ENCODE results near the gene DYNLT1. TPM values are rescaled to one million over a fixed set of nuclear protein-coding genes. Genes with fewer than 3 reads are reported as not detected.

DYNLT1 gene
- total and polyA plus RNA-seq, 9 of the 15 experiments (the other 6 are each of a cell fraction or from before 2014, with no cell fraction given) = 42.2 to 583 (median 127) TPM

DNA sequence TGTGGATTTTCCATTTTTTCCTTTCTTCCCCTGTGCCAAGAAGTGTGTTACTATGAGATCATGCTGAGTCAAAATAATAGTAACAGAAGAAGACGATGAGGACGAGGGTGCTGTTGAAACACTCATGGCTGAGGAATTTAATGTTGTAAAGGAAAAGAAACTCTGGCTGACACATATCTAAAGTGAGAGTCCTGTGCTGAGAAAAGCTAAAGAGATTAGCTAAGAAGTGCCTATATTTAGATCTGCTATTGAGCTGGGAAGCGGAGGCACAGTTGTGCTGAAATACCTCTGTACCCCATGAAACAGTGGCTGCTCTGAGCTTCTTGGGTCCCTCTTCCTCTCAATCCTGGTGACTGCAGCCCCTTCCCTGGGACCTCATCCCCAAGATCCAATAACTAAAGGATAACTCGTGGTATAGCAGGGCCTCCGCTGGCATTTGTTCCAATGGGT lies 4.2 kb upstream of the DYNLT1 start:
- Histone ChIP-seq H3K36me3 (ENCODE audit: control insufficient read depth, insufficient read depth, low read length) (no peaks in the 10 kb centered on the region), H3K4me2 (ENCODE audit: insufficient read depth, low read length) (no peak overlapping the region), H3K4me1 (replicated peaks in 1 of 2; ENCODE audit: control insufficient read depth in 2 of 2, insufficient read depth in 2 of 2, low read length in 2 of 2) (peaks cover 10 to 14% of the 10 kb centered on the region in 2 experiments; a peak in 4 of 5 replicates), H3K79me2 (ENCODE audit: control insufficient read depth, insufficient read depth, low read length) (peaks cover 8% of the 10 kb centered on the region), H3K9me1 (ENCODE audit: control insufficient read depth, insufficient read depth, low read length) (no peaks in the 10 kb centered on the region), H2AFZ (ENCODE audit: low read depth, low read length) (no peak overlapping the region), H4K20me1 (replicated peaks; ENCODE audit: control insufficient read depth, insufficient read depth, low read length) (no peaks in the 10 kb centered on the region), H3K4me3 (no peak overlapping the region), H3K9ac (ENCODE audit: insufficient read depth in 1 of 2, low read depth in 2 of 2, low read length in 2 of 2) (no peak overlapping the region), H3K9me3 (replicated peaks; ENCODE audit: control insufficient read depth, insufficient read depth, low read depth, low read length) (no peaks in the 10 kb centered on the region), H3K27me3 (ENCODE audit: control insufficient read depth in 2 of 2, insufficient read depth in 2 of 2, low read length in 2 of 2) (peaks cover 19 to 27% of the 10 kb centered on the region in 2 experiments; a peak in 4 of 5 replicates), H3K27ac (ENCODE audit: extremely low read depth, low read depth, low read length) (no peak overlapping the region)
- CTCF ChIA-PET (ENCODE audit: low intra/inter-chr PET ratio) = interaction anchor here (0.6 kb wide), 1 partner anchor 394 kb away, joined by 3 read pairs; no protein-coding TSS in a partner anchor
- intact Hi-C loops (cut with micrococcal nuclease) (no loop called here), in situ Hi-C loops (cut with MboI) (no loop called here)
- TF ChIP-seq ZKSCAN3 (CRISPR knock-in tag; IDR thresholded peaks at IDR 0.05) = no peak
- no peak for TF ChIP-seq POU5F1 (IDR thresholded peaks at IDR 0.05; ENCODE audit: borderline replicate concordance, low read depth, low read length, partially characterized antibody)
- no peak for TF ChIP-seq SMAD1 (IDR thresholded peaks at IDR 0.05; ENCODE audit: low read depth, low read length, partially characterized antibody)
- TF ChIP-seq, protein P1, sequence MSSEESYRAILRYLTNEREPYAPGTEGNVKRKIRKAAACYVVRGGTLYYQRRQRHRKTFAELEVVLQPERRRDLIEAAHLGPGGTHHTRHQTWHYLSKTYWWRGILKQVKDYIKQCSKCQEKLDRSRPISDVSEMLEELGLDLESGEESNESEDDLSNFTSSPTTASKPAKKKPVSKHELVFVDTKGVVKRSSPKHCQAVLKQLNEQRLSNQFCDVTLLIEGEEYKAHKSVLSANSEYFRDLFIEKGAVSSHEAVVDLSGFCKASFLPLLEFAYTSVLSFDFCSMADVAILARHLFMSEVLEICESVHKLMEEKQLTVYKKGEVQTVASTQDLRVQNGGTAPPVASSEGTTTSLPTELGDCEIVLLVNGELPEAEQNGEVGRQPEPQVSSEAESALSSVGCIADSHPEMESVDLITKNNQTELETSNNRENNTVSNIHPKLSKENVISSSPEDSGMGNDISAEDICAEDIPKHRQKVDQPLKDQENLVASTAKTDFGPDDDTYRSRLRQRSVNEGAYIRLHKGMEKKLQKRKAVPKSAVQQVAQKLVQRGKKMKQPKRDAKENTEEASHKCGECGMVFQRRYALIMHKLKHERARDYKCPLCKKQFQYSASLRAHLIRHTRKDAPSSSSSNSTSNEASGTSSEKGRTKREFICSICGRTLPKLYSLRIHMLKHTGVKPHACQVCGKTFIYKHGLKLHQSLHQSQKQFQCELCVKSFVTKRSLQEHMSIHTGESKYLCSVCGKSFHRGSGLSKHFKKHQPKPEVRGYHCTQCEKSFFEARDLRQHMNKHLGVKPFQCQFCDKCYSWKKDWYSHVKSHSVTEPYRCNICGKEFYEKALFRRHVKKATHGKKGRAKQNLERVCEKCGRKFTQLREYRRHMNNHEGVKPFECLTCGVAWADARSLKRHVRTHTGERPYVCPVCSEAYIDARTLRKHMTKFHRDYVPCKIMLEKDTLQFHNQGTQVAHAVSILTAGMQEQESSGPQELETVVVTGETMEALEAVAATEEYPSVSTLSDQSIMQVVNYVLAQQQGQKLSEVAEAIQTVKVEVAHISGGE (CRISPR knock-in tag; IDR thresholded peaks at IDR 0.05) = no peak
- no peak for TF ChIP-seq ZNF766 (CRISPR knock-in tag; conservative IDR thresholded peaks at IDR 0.05)
- TF ChIP-seq, protein P2, sequence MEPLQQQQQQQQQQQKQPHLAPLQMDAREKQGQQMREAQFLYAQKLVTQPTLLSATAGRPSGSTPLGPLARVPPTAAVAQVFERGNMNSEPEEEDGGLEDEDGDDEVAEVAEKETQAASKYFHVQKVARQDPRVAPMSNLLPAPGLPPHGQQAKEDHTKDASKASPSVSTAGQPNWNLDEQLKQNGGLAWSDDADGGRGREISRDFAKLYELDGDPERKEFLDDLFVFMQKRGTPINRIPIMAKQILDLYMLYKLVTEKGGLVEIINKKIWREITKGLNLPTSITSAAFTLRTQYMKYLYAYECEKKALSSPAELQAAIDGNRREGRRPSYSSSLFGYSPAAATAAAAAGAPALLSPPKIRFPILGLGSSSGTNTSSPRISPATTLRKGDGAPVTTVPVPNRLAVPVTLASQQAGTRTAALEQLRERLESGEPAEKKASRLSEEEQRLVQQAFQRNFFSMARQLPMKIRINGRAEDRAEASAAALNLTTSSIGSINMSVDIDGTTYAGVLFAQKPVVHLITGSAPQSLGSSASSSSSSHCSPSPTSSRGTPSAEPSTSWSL (CRISPR knock-in tag; IDR thresholded peaks at IDR 0.05; ENCODE audit: borderline replicate concordance) = no peak
- no peak for TF ChIP-seq CAMTA2 (CRISPR knock-in tag; conservative IDR thresholded peaks at IDR 0.05)
- TF ChIP-seq, protein P3, sequence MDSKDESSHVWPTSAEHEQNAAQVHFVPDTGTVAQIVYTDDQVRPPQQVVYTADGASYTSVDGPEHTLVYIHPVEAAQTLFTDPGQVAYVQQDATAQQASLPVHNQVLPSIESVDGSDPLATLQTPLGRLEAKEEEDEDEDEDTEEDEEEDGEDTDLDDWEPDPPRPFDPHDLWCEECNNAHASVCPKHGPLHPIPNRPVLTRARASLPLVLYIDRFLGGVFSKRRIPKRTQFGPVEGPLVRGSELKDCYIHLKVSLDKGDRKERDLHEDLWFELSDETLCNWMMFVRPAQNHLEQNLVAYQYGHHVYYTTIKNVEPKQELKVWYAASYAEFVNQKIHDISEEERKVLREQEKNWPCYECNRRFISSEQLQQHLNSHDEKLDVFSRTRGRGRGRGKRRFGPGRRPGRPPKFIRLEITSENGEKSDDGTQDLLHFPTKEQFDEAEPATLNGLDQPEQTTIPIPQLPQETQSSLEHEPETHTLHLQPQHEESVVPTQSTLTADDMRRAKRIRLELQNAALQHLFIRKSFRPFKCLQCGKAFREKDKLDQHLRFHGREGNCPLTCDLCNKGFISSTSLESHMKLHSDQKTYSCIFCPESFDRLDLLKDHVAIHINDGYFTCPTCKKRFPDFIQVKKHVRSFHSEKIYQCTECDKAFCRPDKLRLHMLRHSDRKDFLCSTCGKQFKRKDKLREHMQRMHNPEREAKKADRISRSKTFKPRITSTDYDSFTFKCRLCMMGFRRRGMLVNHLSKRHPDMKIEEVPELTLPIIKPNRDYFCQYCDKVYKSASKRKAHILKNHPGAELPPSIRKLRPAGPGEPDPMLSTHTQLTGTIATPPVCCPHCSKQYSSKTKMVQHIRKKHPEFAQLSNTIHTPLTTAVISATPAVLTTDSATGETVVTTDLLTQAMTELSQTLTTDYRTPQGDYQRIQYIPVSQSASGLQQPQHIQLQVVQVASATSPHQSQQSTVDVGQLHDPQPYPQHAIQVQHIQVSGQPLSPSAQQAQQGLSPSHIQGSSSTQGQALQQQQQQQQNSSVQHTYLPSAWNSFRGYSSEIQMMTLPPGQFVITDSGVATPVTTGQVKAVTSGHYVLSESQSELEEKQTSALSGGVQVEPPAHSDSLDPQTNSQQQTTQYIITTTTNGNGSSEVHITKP (IDR thresholded peaks at IDR 0.05; ENCODE audit: partially characterized antibody) = no peak
- TF ChIP-seq MAFG (tag; conservative IDR thresholded peaks at IDR 0.05) = no peak
- FAIRE-seq (no peak), ATAC-seq (no peak), DNase-seq (ENCODE audit: extremely low read depth in 1 of 4, low spot score in 3 of 4) (no peak)
- 24% methylated on average over 5 of the region's 5 CpGs for whole genome bisulfite sequencing (ENCODE audit: insufficient coverage, low coverage, missing lambda C conversion rate)
- POLR2A ChIA-PET = interaction anchor here (1.5 kb wide), 1 partner anchor 11 kb away, joined by 5 read pairs; no protein-coding TSS in a partner anchor
- no TSS peak for BruUV-seq (replicated peaks)
